HCT116 (cell line): Measurements from ENCODE around the gene SLC22A7. TPM values are rescaled to one million over a fixed set of nuclear protein-coding genes. Genes with fewer than 3 reads are reported as not detected.

Experiments used
- ATAC-seq: fragments of 200-7000 bp; cut with Tn5 transposase; 2 replicates; pipeline ENCODE4 v1.9.1; 2020; ENCODE audit warnings: mild to moderate bottlenecking, moderate library complexity
- BruUV-seq: library from RNA; stranded (reverse); fragments of 400-500 nt; replicated peaks from 2 replicates; lab custom pipeline; 2021; lab: Mats Ljungman, UMichigan
- CTCF ChIA-PET: fragments of 300-600 bp; sonication (Branson Sonifier 250); formaldehyde crosslinking; loops from one replicate; lab custom pipeline; 2021; ENCODE audit warnings: antibody characterized with exemption; lab: Charles Lee
- POLR2A ChIA-PET: fragments of 300-600, 350-600 bp; sonication (Branson Sonifier 250); formaldehyde crosslinking; loops from one replicate; lab custom pipeline; 2021; ENCODE audit warnings: antibody characterized with exemption; lab: Charles Lee
- RAD21 ChIA-PET, 2 experiments: fragments of 300-600 bp; sonication (Branson Sonifier 250); formaldehyde crosslinking; loops; one replicate each; lab custom pipeline; 2023; ENCODE audit warnings: low total read pairs in 2 of 2; ENCODE audit not compliant: uncharacterized antibody in 2 of 2, unreplicated experiment in 2 of 2, low non-redundant PET in 1 of 2; lab: Charles Lee
- DNase-seq: peaks from one replicate; pipeline ENCODE4 v3.0.0-alpha.2; 2010; ENCODE audit warnings: low read depth, low spot score
- H2AFZ ChIP-seq: fragments of 200-600 bp; shearing (Covaris generic), sonication (generic); 2 replicates; pipeline ENCODE4 v1.6.1; 2017; ENCODE audit warnings: low read depth, mixed run types, mixed read lengths, antibody characterized with exemption, low read length; ENCODE audit not compliant: poor library complexity, severe bottlenecking
- H3K27ac ChIP-seq: 2 replicates; pipeline ENCODE4 v1.5.1; 2012; ENCODE audit warnings: low read depth, low read length
- H3K27me3 ChIP-seq: fragments of 200-600 bp; sonication (generic); 2 replicates; pipeline ENCODE4 v1.6.1; 2016; ENCODE audit warnings: mixed run types, low read length, mixed read lengths; ENCODE audit not compliant: insufficient read depth
- H3K36me3 ChIP-seq, 2 experiments: fragments of 200-500 bp in 1 of 2; fragments of 200-600 bp in 1 of 2; sonication (Bioruptor generic) in 1 of 2; sonication (generic) in 1 of 2; 2 replicates each; pipeline versions ENCODE4 v1.5.1 to v1.6.1; 2014 to 2016; ENCODE audit warnings: low read length in 2 of 2, inconsistent platforms in 1 of 2, mixed read lengths in 1 of 2, mixed run types in 1 of 2; ENCODE audit not compliant: insufficient read depth in 2 of 2, control insufficient read depth in 1 of 2
- H3K4me1 ChIP-seq, 2 experiments: fragments of 200-600 bp in 1 of 2; sonication (generic) in 1 of 2; 2 replicates each; pipeline versions ENCODE4 v1.5.1 to v1.6.1; 2012 to 2017; ENCODE audit warnings: low read length in 2 of 2, inconsistent platforms in 1 of 2, mild to moderate bottlenecking in 1 of 2, mixed read lengths in 1 of 2, mixed run types in 1 of 2, moderate library complexity in 1 of 2; ENCODE audit not compliant: insufficient read depth in 2 of 2, control insufficient read depth in 1 of 2
- H3K4me2 ChIP-seq: fragments of 200-600 bp; sonication (generic); 2 replicates; pipeline ENCODE4 v1.6.1; 2017; ENCODE audit warnings: mixed run types, low read length, mixed read lengths
- H3K4me3 ChIP-seq, 2 experiments: fragments of 200-600 bp in 1 of 2; sonication (generic) in 1 of 2; replicated peaks in 1 of 2; 2 replicates each; pipeline ENCODE4 v1.5.1; 2011 to 2016; ENCODE audit warnings: low read length in 2 of 2, control low read depth in 1 of 2, low read depth in 1 of 2, mild to moderate bottlenecking in 1 of 2, mixed read lengths in 1 of 2, mixed run types in 1 of 2
- H3K79me2 ChIP-seq: fragments of 200-600 bp; sonication (generic); 2 replicates; pipeline ENCODE4 v1.6.1; 2017; ENCODE audit warnings: mild to moderate bottlenecking, mixed run types, low read length, moderate library complexity, mixed read lengths; ENCODE audit not compliant: insufficient read depth
- H3K9ac ChIP-seq: fragments of 200-600 bp; sonication (generic); 2 replicates; pipeline ENCODE4 v1.6.1; 2016; ENCODE audit warnings: low read length, mixed read lengths
- H3K9me2 ChIP-seq: fragments of 200-600 bp; sonication (generic), shearing (Covaris generic); 2 replicates; pipeline ENCODE4 v1.6.1; 2017; ENCODE audit warnings: mixed run types, mild to moderate bottlenecking, moderate library complexity; ENCODE audit not compliant: insufficient read depth
- H3K9me3 ChIP-seq, 2 experiments: fragments of 200-500 bp in 1 of 2; fragments of 200-600 bp in 1 of 2; sonication (Bioruptor generic) in 1 of 2; sonication (generic) in 1 of 2; 2 replicates each; pipeline ENCODE4 v1.6.1; 2014 to 2017; ENCODE audit warnings: low read length in 2 of 2, mixed read lengths in 2 of 2, inconsistent platforms in 1 of 2, low read depth in 1 of 2, mild to moderate bottlenecking in 1 of 2, mixed run types in 1 of 2, moderate library complexity in 1 of 2; ENCODE audit not compliant: control insufficient read depth in 1 of 2, insufficient read depth in 1 of 2
- H4K20me1 ChIP-seq: fragments of 200-600 bp; sonication (generic), shearing (Covaris generic); 2 replicates; pipeline ENCODE4 v1.6.1; 2017; ENCODE audit warnings: mixed run types, mild to moderate bottlenecking, moderate library complexity; ENCODE audit not compliant: insufficient read depth
- ATF3 ChIP-seq: IDR thresholded peaks from 2 replicates; pipeline ENCODE4 v1.6.1; 2012
- CBX3 ChIP-seq: IDR thresholded peaks from 2 replicates; pipeline ENCODE4 v1.6.1; 2012; ENCODE audit warnings: low read depth
- CEBPB ChIP-seq: IDR thresholded peaks from 2 replicates; pipeline ENCODE4 v1.6.1; 2012; ENCODE audit warnings: low read depth
- CTCF ChIP-seq, 3 experiments: fragments of 200-600 bp in 1 of 3; sonication (generic) in 1 of 3; IDR thresholded peaks in 2 of 3; conservative IDR thresholded peaks in 1 of 3; 2 replicates each; pipeline ENCODE4 v1.5.1; 2012 to 2017; ENCODE audit warnings: low read depth in 2 of 3, low read length in 2 of 3, antibody characterized with exemption in 1 of 3, borderline replicate concordance in 1 of 3, control low read depth in 1 of 3, mild to moderate bottlenecking in 1 of 3, mixed read lengths in 1 of 3, mixed run types in 1 of 3, moderate library complexity in 1 of 3; ENCODE audit not compliant: insufficient read depth in 1 of 3
- EGR1 ChIP-seq: IDR thresholded peaks from 2 replicates; pipeline ENCODE4 v1.6.1; 2012; ENCODE audit warnings: low read depth
- ELF1 ChIP-seq: IDR thresholded peaks from 2 replicates; pipeline ENCODE4 v1.6.1; 2012; ENCODE audit warnings: low read depth, borderline replicate concordance
- JUND ChIP-seq: IDR thresholded peaks from 2 replicates; pipeline ENCODE4 v1.6.1; 2012
- RAD21 ChIP-seq: IDR thresholded peaks from 2 replicates; pipeline ENCODE4 v1.6.1; 2012; ENCODE audit warnings: low read depth, mild to moderate bottlenecking
- REST ChIP-seq: IDR thresholded peaks from 2 replicates; pipeline ENCODE4 v1.6.1; 2012; ENCODE audit warnings: low read depth
- SIN3A ChIP-seq: IDR thresholded peaks from 2 replicates; pipeline ENCODE4 v1.6.1; 2012; ENCODE audit warnings: low read depth
- SP1 ChIP-seq: IDR thresholded peaks from 2 replicates; pipeline ENCODE4 v1.6.1; 2012; ENCODE audit warnings: low read depth
- SRF ChIP-seq: IDR thresholded peaks from 2 replicates; pipeline ENCODE4 v1.6.1; 2012; ENCODE audit warnings: low read depth
- TCF7L2 ChIP-seq: IDR thresholded peaks from 2 replicates; pipeline ENCODE4 v1.7.0; 2011; ENCODE audit warnings: borderline replicate concordance, inconsistent platforms; ENCODE audit not compliant: insufficient read depth, insufficient read length; ENCODE audit errors: extremely low read depth
- YY1 ChIP-seq: IDR thresholded peaks from 2 replicates; pipeline ENCODE4 v1.6.1; 2011; ENCODE audit warnings: low read length, low read depth, moderate library complexity, mild to moderate bottlenecking; ENCODE audit not compliant: insufficient replicate concordance; ENCODE audit errors: extremely low read depth
- ZBTB33 ChIP-seq: IDR thresholded peaks from 2 replicates; pipeline ENCODE4 v1.6.1; 2011; ENCODE audit warnings: mild to moderate bottlenecking, low read length, moderate library complexity; ENCODE audit not compliant: insufficient replicate concordance; ENCODE audit errors: extremely low read depth
- ZNF274 ChIP-seq: fragments of 200-500 bp; sonication (Bioruptor generic); IDR thresholded peaks from 2 replicates; pipeline ENCODE4 v1.6.1; 2014; ENCODE audit warnings: mild to moderate bottlenecking, low read depth, low read length, inconsistent platforms
- intact Hi-C: fragments of 100-400 bp; cut with micrococcal nuclease; formaldehyde crosslinking; loops from 2 replicates; pipeline ENCODE4 v1.10.0; 2022
- total RNA-seq: library from RNA; stranded (reverse); gene quantifications from one replicate; pipeline ENCODE4 v1.2.1, GENCODE V29; 2021; ENCODE audit not compliant: unreplicated experiment

Gene SLC22A7
- total RNA-seq, 1 experiment from 2014 or later: not detected

GRCh38 chr6:43299338-43300293 is 1.6 kb downstream of the SLC22A7 start:
- no peaks in the 10 kb centered on the region for H3K79me2 ChIP-seq
- POLR2A ChIA-PET: no interaction called here
- no peaks in the 10 kb centered on the region for H3K9me2 ChIP-seq
- H3K4me3 ChIP-seq: no peak overlapping the region
- no peaks in the 10 kb centered on the region for H4K20me1 ChIP-seq
- no TSS peak for BruUV-seq
- no peaks in the 10 kb centered on the region for H3K36me3 ChIP-seq
- intact Hi-C loops: no loop called here
- H3K4me1 ChIP-seq: no peaks in the 10 kb centered on the region
- no peak overlapping the region for H3K27ac ChIP-seq
- CTCF ChIA-PET: no interaction called here
- DNase-seq (no peak), ATAC-seq (no peak)
- no peak overlapping the region for H3K9ac ChIP-seq
- no peak overlapping the region for H3K4me2 ChIP-seq
- no peak overlapping the region for H2AFZ ChIP-seq
- TF ChIP-seq CTCF (IDR thresholded peaks at IDR 0.05 in 2 of 3, conservative IDR thresholded peaks at IDR 0.05 in 1 of 3; ENCODE audit: borderline replicate concordance in 1 of 3, insufficient read depth in 1 of 3, low read depth in 2 of 3, low read length in 2 of 3) (no peak), SIN3A (no peak), YY1 (no peak), EGR1 (no peak), ATF3 (no peak), RAD21 (no peak), JUND (no peak), CBX3 (no peak), ELF1 (no peak), ZBTB33 (no peak), ZNF274 (no peak), CEBPB (no peak), TCF7L2 (no peak), REST (no peak), SP1 (no peak), SRF (no peak)
- H3K27me3 ChIP-seq: no peaks in the 10 kb centered on the region
- no peaks in the 10 kb centered on the region for H3K9me3 ChIP-seq
- RAD21 ChIA-PET: no interaction called here
